ENCODE measurements around the gene AMER2.

DNA sequence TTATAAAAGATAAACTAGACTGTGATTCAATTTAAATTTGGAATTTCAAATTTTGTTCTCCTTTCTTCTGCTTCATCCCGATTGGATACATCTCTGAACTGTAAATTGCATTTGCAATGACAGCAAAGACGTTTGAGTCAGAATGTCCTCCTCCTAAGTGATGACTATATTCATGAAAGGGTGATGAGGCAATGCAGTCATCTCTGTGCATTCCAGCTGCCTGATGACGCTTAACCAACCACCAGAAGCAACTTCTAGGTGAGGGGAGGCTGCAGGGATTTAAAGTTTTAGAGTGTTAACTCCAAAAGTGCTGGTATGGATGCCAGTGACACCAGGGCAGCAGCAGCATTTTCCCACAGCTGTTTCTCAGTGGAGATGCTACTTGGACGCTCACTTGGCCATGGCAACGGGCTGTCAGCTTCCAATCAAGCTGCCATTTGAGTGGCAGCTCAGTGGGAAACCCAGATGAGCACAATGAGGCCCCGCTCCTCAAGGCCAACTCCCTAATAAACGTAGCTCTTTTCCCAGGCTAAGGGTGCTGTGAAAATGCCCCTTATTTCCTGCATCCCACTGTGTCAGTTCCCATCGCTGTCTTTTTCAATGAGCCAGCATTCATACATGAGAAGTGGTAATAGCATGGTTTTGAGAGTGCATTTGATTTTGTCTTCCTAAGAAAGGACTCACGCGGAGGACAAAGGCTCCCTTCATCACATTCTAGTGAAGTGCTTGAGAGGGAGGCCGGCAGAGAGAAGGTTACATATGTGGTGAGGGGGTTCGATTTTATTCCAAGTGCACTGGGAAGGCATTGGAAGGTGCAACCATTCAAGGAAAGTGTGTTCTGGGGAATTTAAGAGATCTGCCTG, 45.2 kb upstream of the AMER2 start:
- TF ChIP-seq GABPA (tag; conservative IDR thresholded peaks at IDR 0.05; ENCODE audit: low read depth) = no peak
- TF ChIP-seq POLR2AphosphoS5 (IDR thresholded peaks at IDR 0.05; ENCODE audit: control insufficient read depth, insufficient read depth, low read depth, low read length) = no peak
- TF ChIP-seq CTCF (IDR thresholded peaks at IDR 0.05 in 2 of 3, conservative IDR thresholded peaks at IDR 0.05 in 1 of 3; ENCODE audit: insufficient read depth in 2 of 3, low read depth in 1 of 3, low read length in 3 of 3) = no peak
- TF ChIP-seq ASH1L (IDR thresholded peaks at IDR 0.05; ENCODE audit: borderline replicate concordance, low read depth, partially characterized antibody) = no peak
- no peak for TF ChIP-seq RFX1 (IDR thresholded peaks at IDR 0.05)
- TF ChIP-seq POLR2A (conservative IDR thresholded peaks at IDR 0.05) = no peak
- TF ChIP-seq ZC3H11A (IDR thresholded peaks at IDR 0.05; ENCODE audit: low read depth, low read length) = no peak
- TF ChIP-seq ELK1 (CRISPR knock-in tag; IDR thresholded peaks at IDR 0.05) = no peak

All from K562 (cell line).